GM23338 (cell line): Measurements from ENCODE around the gene FAM124B. TPM values are rescaled to one million over a fixed set of nuclear protein-coding genes. Genes with fewer than 3 reads are reported as not detected.

Experiments used
- ATAC-seq: fragments of 200-7000 bp; cut with Tn5 transposase; 3 replicates; pipeline ENCODE4 v1.9.1; 2020
- DNase-seq: peaks from one replicate; pipeline ENCODE4 v3.0.0-alpha.2; 2015; ENCODE audit warnings: low spot score
- H2AFZ ChIP-seq: fragments of 200-600 bp; sonication (generic); 2 replicates; pipeline ENCODE4 v1.8.0; 2016; ENCODE audit warnings: antibody characterized with exemption, mild to moderate bottlenecking, moderate library complexity
- H3F3A ChIP-seq: fragments of 200-600 bp; sonication (generic); replicated peaks from 2 replicates; pipeline ENCODE4 v1.8.0; 2017; ENCODE audit warnings: antibody characterized with exemption, mixed run types, low read depth
- H3K27ac ChIP-seq: fragments of 200-600 bp; sonication (generic); 2 replicates; pipeline ENCODE4 v1.6.1; 2016; ENCODE audit warnings: low read depth
- H3K27me3 ChIP-seq: fragments of 200-600 bp; sonication (generic); 2 replicates; pipeline ENCODE4 v1.8.0; 2016; ENCODE audit warnings: mild to moderate bottlenecking, mixed run types, moderate library complexity; ENCODE audit not compliant: insufficient read depth
- H3K36me3 ChIP-seq: fragments of 200-600 bp; sonication (generic); 2 replicates; pipeline ENCODE4 v1.8.0; 2016; ENCODE audit warnings: mild to moderate bottlenecking; ENCODE audit not compliant: insufficient read depth
- H3K4me1 ChIP-seq: fragments of 200-600 bp; sonication (generic); 2 replicates; pipeline ENCODE4 v1.8.0; 2016; ENCODE audit warnings: mild to moderate bottlenecking, moderate library complexity; ENCODE audit not compliant: insufficient read depth
- H3K4me2 ChIP-seq: fragments of 200-600 bp; sonication (generic); 2 replicates; pipeline ENCODE4 v1.7.1; 2017; ENCODE audit warnings: mixed run types
- H3K4me3 ChIP-seq: fragments of 200-600 bp; sonication (generic); 2 replicates; pipeline ENCODE4 v1.6.1; 2016; ENCODE audit warnings: mixed run types
- H3K79me2 ChIP-seq: fragments of 200-600 bp; sonication (generic); replicated peaks from 2 replicates; pipeline ENCODE4 v1.8.0; 2017; ENCODE audit warnings: mild to moderate bottlenecking; ENCODE audit not compliant: insufficient read depth
- H3K9me2 ChIP-seq: fragments of 200-600 bp; sonication (generic); 2 replicates; pipeline ENCODE4 v1.8.0; 2017; ENCODE audit not compliant: insufficient read depth
- H4K20me1 ChIP-seq: fragments of 200-600 bp; sonication (generic); replicated peaks from 2 replicates; pipeline ENCODE4 v1.8.0; 2017; ENCODE audit warnings: mild to moderate bottlenecking; ENCODE audit not compliant: insufficient read depth
- H3K27ac Mint-ChIP-seq: 2 replicates; pipeline ENCODE4 v1.8.0; 2020; ENCODE audit warnings: inconsistent platforms, mild to moderate bottlenecking, moderate library complexity, mixed read lengths
- H3K27me3 Mint-ChIP-seq: 3 replicates; pipeline ENCODE4 v1.8.0; 2022; ENCODE audit warnings: low read depth, mild to moderate bottlenecking, moderate library complexity, mixed read lengths, inconsistent platforms; ENCODE audit not compliant: insufficient read depth, poor library complexity
- H3K36me3 Mint-ChIP-seq: 3 replicates; pipeline ENCODE4 v1.8.0; 2021; ENCODE audit warnings: low read depth, mild to moderate bottlenecking, inconsistent platforms, moderate library complexity, mixed read lengths
- H3K4me1 Mint-ChIP-seq: 3 replicates; pipeline ENCODE4 v1.8.0; 2020; ENCODE audit warnings: mild to moderate bottlenecking, inconsistent platforms, mixed read lengths
- H3K4me3 Mint-ChIP-seq: 3 replicates; pipeline ENCODE4 v1.8.0; 2021; ENCODE audit warnings: moderate library complexity, mild to moderate bottlenecking, inconsistent platforms, mixed read lengths
- H3K9me3 Mint-ChIP-seq: 3 replicates; pipeline ENCODE4 v1.8.0; 2020; ENCODE audit warnings: moderate library complexity, mild to moderate bottlenecking, inconsistent platforms, mixed read lengths
- CREB1 ChIP-seq: fragments of 250-450 bp; sonication (Bioruptor Pico); IDR thresholded peaks from 2 replicates; pipeline ENCODE4 v1.5.0; 2020; ENCODE audit warnings: low read depth, mild to moderate bottlenecking, moderate library complexity
- EZH2 ChIP-seq: fragments of 200-600 bp; sonication (generic); IDR thresholded peaks from one replicate; pipeline ENCODE4 v1.8.0; 2017; ENCODE audit warnings: antibody characterized with exemption, mild to moderate bottlenecking, low read depth; ENCODE audit not compliant: unreplicated experiment
- EZH2phosphoT487 ChIP-seq: fragments of 200-600 bp; sonication (generic); IDR thresholded peaks from one replicate; pipeline ENCODE4 v1.8.1; 2018; ENCODE audit warnings: antibody characterized with exemption; ENCODE audit not compliant: unreplicated experiment
- NANOG ChIP-seq: IDR thresholded peaks from 2 replicates; pipeline ENCODE4 v1.6.1; 2016; ENCODE audit warnings: antibody characterized with exemption, borderline replicate concordance
- POLR2AphosphoS5 ChIP-seq: IDR thresholded peaks from 2 replicates; pipeline ENCODE4 v1.6.1; 2016; ENCODE audit warnings: antibody characterized with exemption, low read depth
- STAT1 ChIP-seq: IDR thresholded peaks from one replicate; pipeline ENCODE4 v1.6.1; 2016; ENCODE audit warnings: antibody characterized with exemption; ENCODE audit not compliant: unreplicated experiment
- ZNF114 ChIP-seq: fragments of 250-450 bp; sonication (Bioruptor Pico); IDR thresholded peaks from 2 replicates; pipeline ENCODE4 v1.5.0; 2020; ENCODE audit warnings: mild to moderate bottlenecking, moderate library complexity
- ZNF331 ChIP-seq: fragments of 250-450 bp; sonication (Bioruptor Pico); IDR thresholded peaks from 2 replicates; pipeline ENCODE4 v1.5.0; 2020; ENCODE audit warnings: low read depth, mild to moderate bottlenecking, moderate library complexity
- polyA plus RNA-seq: library from polyadenylated mRNA; unstranded; fragments of >200 nt; fragmentation: Nextera tagmentation; extraction: Ambion mirVana; gene quantifications from 2 replicates; pipeline ENCODE4 v1.2.1, GENCODE V29; 2016
- total RNA-seq: library from RNA; depleted of rRNA; stranded (reverse); fragments of >200 nt; shearing (Covaris generic); gene quantifications from 2 replicates; pipeline ENCODE4 v1.2.3, GENCODE V29; 2014
- TF ChIP-seq, protein P1 (sequence below): fragments of 250-450 bp; sonication (Bioruptor Pico); IDR thresholded peaks from 2 replicates; pipeline ENCODE4 v1.5.0; 2020; ENCODE audit warnings: mild to moderate bottlenecking, moderate library complexity

Gene FAM124B
- total and polyA plus RNA-seq, 2 experiments from 2014 or later: 3.0 to 6.9 TPM

DNA sequence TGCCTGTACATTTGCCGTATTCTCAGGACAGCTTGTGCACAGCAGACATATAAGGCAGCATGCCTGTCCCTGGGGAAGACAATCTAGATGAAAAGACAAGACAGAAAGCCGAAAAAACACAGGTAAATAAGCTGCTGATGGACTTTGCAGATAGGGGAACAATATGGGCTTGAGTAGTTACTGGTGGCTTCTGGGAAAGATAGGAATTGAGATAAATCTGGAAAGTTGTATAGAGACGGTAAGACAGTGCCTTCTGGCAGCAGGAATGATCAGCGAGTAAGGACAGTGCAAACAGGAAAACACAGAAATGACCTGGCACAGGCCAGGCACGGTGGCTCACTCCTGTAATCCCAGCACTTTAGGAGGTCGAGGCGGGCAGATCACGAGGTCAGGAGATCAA is 70.2 kb downstream of the FAM124B start:
- no peaks in the 10 kb centered on the region for H3K79me2 ChIP-seq
- 0 out of 2 replicates have a peak, but pooled peaks cover 3% of the 10 kb centered on the region for H3K9me2 ChIP-seq
- TF ChIP-seq NANOG (no peak), STAT1 (no peak), ZNF331 (CRISPR knock-in tag) (no peak), EZH2 (no peak), CREB1 (CRISPR knock-in tag) (no peak), EZH2phosphoT487 (no peak), ZNF114 (CRISPR knock-in tag) (no peak), POLR2AphosphoS5 (no peak)
- TF ChIP-seq, protein P1, sequence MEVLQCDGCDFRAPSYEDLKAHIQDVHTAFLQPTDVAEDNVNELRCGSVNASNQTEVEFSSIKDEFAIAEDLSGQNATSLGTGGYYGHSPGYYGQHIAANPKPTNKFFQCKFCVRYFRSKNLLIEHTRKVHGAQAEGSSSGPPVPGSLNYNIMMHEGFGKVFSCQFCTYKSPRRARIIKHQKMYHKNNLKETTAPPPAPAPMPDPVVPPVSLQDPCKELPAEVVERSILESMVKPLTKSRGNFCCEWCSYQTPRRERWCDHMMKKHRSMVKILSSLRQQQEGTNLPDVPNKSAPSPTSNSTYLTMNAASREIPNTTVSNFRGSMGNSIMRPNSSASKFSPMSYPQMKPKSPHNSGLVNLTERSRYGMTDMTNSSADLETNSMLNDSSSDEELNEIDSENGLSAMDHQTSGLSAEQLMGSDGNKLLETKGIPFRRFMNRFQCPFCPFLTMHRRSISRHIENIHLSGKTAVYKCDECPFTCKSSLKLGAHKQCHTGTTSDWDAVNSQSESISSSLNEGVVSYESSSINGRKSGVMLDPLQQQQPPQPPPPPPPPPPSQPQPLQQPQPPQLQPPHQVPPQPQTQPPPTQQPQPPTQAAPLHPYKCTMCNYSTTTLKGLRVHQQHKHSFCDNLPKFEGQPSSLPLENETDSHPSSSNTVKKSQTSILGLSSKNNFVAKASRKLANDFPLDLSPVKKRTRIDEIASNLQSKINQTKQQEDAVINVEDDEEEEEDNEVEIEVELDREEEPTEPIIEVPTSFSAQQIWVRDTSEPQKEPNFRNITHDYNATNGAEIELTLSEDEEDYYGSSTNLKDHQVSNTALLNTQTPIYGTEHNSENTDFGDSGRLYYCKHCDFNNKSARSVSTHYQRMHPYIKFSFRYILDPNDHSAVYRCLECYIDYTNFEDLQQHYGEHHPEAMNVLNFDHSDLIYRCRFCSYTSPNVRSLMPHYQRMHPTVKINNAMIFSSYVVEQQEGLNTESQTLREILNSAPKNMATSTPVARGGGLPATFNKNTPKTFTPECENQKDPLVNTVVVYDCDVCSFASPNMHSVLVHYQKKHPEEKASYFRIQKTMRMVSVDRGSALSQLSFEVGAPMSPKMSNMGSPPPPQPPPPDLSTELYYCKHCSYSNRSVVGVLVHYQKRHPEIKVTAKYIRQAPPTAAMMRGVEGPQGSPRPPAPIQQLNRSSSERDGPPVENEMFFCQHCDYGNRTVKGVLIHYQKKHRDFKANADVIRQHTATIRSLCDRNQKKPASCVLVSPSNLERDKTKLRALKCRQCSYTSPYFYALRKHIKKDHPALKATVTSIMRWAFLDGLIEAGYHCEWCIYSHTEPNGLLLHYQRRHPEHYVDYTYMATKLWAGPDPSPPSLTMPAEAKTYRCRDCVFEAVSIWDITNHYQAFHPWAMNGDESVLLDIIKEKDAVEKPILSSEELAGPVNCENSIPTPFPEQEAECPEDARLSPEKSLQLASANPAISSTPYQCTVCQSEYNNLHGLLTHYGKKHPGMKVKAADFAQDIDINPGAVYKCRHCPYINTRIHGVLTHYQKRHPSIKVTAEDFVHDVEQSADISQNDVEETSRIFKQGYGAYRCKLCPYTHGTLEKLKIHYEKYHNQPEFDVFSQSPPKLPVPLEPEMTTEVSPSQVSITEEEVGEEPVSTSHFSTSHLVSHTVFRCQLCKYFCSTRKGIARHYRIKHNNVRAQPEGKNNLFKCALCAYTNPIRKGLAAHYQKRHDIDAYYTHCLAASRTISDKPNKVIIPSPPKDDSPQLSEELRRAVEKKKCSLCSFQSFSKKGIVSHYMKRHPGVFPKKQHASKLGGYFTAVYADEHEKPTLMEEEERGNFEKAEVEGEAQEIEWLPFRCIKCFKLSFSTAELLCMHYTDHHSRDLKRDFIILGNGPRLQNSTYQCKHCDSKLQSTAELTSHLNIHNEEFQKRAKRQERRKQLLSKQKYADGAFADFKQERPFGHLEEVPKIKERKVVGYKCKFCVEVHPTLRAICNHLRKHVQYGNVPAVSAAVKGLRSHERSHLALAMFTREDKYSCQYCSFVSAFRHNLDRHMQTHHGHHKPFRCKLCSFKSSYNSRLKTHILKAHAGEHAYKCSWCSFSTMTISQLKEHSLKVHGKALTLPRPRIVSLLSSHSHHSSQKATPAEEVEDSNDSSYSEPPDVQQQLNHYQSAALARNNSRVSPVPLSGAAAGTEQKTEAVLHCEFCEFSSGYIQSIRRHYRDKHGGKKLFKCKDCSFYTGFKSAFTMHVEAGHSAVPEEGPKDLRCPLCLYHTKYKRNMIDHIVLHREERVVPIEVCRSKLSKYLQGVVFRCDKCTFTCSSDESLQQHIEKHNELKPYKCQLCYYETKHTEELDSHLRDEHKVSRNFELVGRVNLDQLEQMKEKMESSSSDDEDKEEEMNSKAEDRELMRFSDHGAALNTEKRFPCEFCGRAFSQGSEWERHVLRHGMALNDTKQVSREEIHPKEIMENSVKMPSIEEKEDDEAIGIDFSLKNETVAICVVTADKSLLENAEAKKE (CRISPR knock-in tag): no peak
- H3K27me3 ChIP-seq: no peaks in the 10 kb centered on the region
- DNase-seq (no peak), ATAC-seq (no peak)
- Mint-ChIP-seq H3K4me1 (no peaks in the 10 kb centered on the region), H3K27me3 (peaks cover 3% of the 10 kb centered on the region), H3K27ac (no peak overlapping the region), H3K36me3 (no peaks in the 10 kb centered on the region), H3K4me3 (no peak overlapping the region), H3K9me3 (no peaks in the 10 kb centered on the region)
- no peaks in the 10 kb centered on the region for H4K20me1 ChIP-seq
- H3F3A ChIP-seq: no peaks in the 10 kb centered on the region
- H3K4me1 ChIP-seq: no peaks in the 10 kb centered on the region
- H3K4me3 ChIP-seq: no peak overlapping the region
- H3K4me2 ChIP-seq: no peak overlapping the region
- H3K36me3 ChIP-seq: no peaks in the 10 kb centered on the region
- H2AFZ ChIP-seq: peak overlapping the region; percentile 52; the same call in 1 of the 2 replicates
- H3K27ac ChIP-seq: no peak overlapping the region
